HS-27A (cell line): ENCODE measurements around the gene ZMYND12.
A peak's percentile ranks its signal among the peaks of the same experiment; 100 is the strongest.

Source experiments
- DNase-seq: peaks from one replicate; pipeline ENCODE4 v3.0.0-alpha.2; 2012; ENCODE audit warnings: low read depth, missing footprints

The ZMYND12 gene

GRCh38 chr1:42439940-42440339 lies 15.9 kb downstream of the ZMYND12 start:
- DNase-seq, result peak; percentile 45

- no peak for DNase-seq
Measured at GRCh38 chr1:42434340-42434739, 21.5 kb downstream of the ZMYND12 start.

GRCh38 chr1:42433369-42433768 lies 22.5 kb downstream of the ZMYND12 start:
- no peak for DNase-seq

GRCh38 chr1:42432714-42433113 lies 23.1 kb downstream of the ZMYND12 start:
- no peak for DNase-seq

GRCh38 chr1:42431514-42431913 lies 24.3 kb downstream of the ZMYND12 start:
- no peak for DNase-seq

GRCh38 chr1:42430286-42431135 lies 25.3 kb downstream of the ZMYND12 start:
- no peak for DNase-seq

GRCh38 chr1:42429603-42430002 lies 26.2 kb downstream of the ZMYND12 start:
- no peak for DNase-seq

- no peak for DNase-seq
Measured at GRCh38 chr1:42427240-42427639, 28.6 kb downstream of the ZMYND12 start.

GRCh38 chr1:42424201-42424600 lies 31.6 kb downstream of the ZMYND12 start:
- no peak for DNase-seq

- DNase-seq, result no peak
Measured at GRCh38 chr1:42423681-42424080, 32.1 kb downstream of the ZMYND12 start.

- no peak for DNase-seq
Measured at GRCh38 chr1:42422737-42423136, 33.1 kb downstream of the ZMYND12 start.

- DNase-seq, result peak; percentile 20
Measured at GRCh38 chr1:42420911-42421585, 34.8 kb downstream of the ZMYND12 start.

GRCh38 chr1:42420121-42420520 lies 35.7 kb downstream of the ZMYND12 start:
- no peak for DNase-seq

- DNase-seq, result no peak
Measured at GRCh38 chr1:42419126-42419821, 36.5 kb downstream of the ZMYND12 start.

GRCh38 chr1:42418516-42418915 lies 37.3 kb downstream of the ZMYND12 start:
- DNase-seq, result no peak

GRCh38 chr1:42417166-42417565 lies 38.7 kb downstream of the ZMYND12 start:
- no peak for DNase-seq

GRCh38 chr1:42414551-42415496 lies 41.0 kb downstream of the ZMYND12 start:
- no peak for DNase-seq

- DNase-seq, result no peak
Measured at GRCh38 chr1:42403880-42404400, 51.9 kb downstream of the ZMYND12 start.

GRCh38 chr1:42399315-42400100 lies 56.3 kb downstream of the ZMYND12 start:
- no peak for DNase-seq

GRCh38 chr1:42392967-42393848 lies 62.6 kb downstream of the ZMYND12 start:
- DNase-seq, result no peak
